Activated CD8-positive, alpha-beta memory T cell treated with anti-CD3 and anti-CD28 coated beads, Interleukin-2, amount 50 U/mL, for 24 hours (primary cell): Measurements from ENCODE around the gene MAML3.

ENCODE experiments used
- DNase-seq: peaks from one replicate; pipeline ENCODE4 v3.0.0-alpha.2; 2020; ENCODE audit errors: extremely low read depth

Gene MAML3

GRCh38 chr4:140156529-140157171 is 2.7 kb upstream of the MAML3 start:
- no peak for DNase-seq

DNA sequence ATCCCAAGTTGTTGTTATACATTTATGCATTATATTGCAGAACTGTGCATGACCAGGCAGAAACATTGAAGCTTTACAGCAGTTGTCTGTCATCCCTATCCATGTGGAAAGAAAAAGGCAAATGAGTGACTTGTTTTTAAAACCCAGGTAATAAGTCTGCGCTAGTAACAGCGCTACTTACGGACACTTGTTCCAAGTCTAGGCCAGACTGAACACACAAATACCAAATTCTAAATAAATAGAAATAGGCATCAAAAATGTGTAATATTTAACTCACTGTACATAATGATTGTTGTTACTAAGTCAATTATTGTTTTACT is 548 bp upstream of the MAML3 start:
- no peak for DNase-seq

- DNase-seq = no peak
Measured at GRCh38 chr4:140153419-140153717, 616 bp downstream of the MAML3 start.

DNA sequence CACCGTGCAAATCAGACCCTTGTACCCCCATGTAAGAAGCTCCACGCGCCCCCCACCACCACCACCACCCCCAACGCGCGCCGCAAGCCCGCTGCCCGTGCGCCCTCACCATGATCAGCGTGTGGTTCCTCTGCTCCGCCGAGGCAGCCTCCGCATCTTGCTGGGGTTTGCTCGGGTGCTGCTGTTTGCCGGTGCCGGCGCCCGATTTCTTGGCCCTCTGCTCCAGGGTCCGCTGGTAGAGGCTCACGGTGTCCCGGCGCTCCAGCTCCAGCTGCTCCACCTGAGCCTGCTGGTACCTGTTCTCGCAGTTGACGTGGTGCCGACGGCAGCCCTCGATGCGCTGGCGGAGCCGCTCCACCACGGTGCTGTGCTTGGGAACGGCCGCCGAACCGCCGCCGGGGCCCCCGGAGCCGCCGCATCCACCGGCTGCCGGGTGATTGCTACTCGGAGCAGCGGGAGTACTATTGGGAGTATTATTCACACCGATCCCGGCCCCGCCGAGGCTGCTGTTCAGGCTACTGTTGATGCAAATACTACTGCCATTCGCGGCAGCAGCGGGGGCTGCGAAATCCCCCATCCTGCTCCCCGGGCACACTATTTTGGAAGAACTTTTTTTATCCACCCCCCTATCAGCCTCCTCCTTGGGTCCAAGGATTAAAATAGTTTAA is 1.1 kb downstream of the MAML3 start:
- DNase-seq = no peak

DNA sequence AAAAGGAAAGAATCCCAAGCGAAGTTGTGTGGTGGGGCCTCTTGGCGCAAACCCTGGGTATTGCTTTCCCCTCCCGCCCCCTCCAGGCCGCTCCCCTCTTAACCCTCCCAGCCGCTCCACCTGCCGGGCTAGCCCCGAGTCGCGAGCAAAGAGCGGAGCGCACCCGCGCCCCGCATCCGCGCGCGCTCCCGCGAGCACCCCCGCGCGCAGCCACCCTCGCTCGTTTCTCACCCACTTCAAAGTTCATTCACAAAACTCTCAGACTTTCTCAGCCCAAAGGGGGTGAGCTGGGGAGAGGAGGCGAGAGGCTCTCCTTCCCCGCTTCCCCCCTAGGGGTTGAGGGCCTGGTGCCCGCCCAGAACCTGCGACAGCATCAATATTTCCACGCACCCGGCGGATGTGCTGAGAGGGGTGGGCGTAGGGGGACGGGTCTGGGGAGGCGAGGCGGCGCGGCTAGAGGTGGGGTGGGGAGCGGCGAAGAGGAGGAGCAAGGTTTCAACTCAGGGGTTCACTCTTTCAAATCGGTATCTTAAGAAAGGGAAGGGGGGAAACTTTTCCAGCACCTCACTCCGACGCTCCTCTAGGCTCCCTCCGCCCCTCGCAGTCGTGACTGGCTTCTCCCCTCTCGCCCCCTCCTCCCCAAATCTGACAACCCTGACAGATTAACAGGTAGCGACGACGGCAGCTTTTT is 1.8 kb downstream of the MAML3 start:
- DNase-seq = no peak

GRCh38 chr4:140151699-140152012 is 2.3 kb downstream of the MAML3 start:
- no peak for DNase-seq

- no peak for DNase-seq
Measured at GRCh38 chr4:140150886-140151698, 2.9 kb downstream of the MAML3 start.

GRCh38 chr4:140150636-140150885 is 3.4 kb downstream of the MAML3 start:
- DNase-seq = no peak

DNA sequence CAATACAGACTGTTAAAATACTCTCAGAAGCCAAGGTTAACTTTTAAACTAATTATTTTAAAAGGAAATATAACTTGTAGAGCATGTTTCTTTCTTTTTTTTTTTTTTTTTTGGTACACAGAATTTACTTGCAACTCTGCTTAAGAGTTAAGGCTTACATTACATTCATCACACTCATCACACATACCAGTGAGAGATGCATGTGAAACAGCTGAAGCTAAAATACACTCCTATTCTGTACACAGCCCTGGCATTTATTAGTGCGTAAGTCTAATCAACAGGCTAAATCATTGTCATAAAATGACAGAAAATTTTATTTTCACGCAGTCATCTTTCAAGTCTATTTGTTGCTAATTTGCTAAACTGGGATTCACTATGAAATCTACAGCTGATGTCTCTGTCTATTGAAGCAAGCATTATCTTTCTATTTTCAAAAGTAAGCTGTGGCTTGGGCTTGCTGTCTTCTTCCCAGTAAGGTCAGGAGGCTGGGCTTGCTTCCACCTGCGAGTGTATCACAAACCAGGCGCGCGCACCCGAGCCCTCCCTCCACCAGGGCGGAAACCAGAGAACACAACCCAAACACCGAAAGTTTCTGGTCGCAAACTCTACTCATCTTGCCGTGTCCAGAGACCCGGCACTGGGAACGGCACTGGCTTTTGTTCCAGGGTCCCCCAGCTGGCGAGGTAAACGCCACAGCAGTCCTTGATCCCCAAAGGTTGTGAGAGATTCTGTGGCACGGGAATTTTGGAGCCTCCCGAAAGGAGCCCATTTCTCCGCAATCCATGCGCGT is 3.9 kb downstream of the MAML3 start:
- DNase-seq = no peak

- DNase-seq = no peak
Measured at GRCh38 chr4:140144050-140144449, 9.9 kb downstream of the MAML3 start.

- no peak for DNase-seq
Measured at GRCh38 chr4:140141210-140141835, 12.7 kb downstream of the MAML3 start.

DNA sequence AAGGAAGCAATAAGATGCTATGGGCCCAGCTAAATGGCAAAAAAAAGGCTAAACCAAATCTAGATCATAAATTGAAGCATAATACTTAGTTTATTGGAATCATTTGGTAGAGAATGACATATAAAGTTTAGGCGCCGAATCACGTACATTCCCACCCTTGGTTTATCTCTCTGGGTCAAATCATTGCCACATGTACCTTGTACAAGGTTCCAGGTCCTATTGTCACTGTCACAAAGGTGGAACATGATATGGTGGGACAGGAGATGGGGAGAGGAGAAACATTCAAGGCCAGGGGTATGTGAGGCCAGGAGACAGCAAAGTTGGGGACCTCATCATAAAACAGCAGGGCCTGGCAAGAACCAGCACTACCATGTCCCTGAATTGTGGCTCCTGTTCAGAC is 13.4 kb downstream of the MAML3 start:
- no peak for DNase-seq

DNA sequence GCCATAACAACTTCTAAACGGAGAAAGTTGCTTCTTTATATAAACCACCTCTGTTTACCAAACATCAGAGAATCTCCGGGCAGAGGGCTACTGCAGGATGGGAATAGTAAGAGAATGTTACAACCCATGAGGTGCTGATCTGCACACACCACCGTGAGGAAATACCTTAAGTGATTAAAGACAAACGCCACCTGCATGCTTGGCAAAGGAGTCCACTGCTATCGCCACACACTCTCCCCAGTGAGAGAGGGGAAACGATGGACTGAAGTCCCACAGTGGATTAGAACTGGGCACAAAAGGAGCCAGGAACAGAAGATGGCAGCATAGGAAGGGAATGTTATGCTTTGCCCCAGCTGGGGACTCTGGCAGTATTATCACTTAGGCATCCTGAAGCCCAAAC is 15.6 kb downstream of the MAML3 start:
- no peak for DNase-seq

DNA sequence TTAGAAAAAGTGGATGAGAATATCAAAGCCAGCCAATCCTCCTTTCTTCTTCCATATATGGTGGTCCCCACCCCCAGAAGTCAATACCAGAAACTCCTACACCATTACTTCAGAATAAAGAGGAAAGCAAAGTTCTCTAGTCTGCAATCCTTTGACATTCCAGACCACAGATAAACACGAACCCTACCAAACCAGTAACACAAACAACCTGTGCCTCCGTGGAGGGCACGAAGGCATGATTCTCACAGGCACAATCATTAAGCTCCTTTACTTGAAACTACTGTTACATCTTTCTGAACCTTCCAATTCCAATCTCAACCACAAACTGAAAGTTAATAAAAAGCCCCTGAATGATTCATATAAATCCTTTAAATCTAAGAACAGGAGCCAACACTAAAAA is 16.3 kb downstream of the MAML3 start:
- DNase-seq = no peak

GRCh38 chr4:140136509-140136908 is 17.5 kb downstream of the MAML3 start:
- DNase-seq = no peak

GRCh38 chr4:140135529-140136088 is 18.4 kb downstream of the MAML3 start:
- no peak for DNase-seq

- DNase-seq = no peak
Measured at GRCh38 chr4:140134746-140135425, 19.1 kb downstream of the MAML3 start.

DNA sequence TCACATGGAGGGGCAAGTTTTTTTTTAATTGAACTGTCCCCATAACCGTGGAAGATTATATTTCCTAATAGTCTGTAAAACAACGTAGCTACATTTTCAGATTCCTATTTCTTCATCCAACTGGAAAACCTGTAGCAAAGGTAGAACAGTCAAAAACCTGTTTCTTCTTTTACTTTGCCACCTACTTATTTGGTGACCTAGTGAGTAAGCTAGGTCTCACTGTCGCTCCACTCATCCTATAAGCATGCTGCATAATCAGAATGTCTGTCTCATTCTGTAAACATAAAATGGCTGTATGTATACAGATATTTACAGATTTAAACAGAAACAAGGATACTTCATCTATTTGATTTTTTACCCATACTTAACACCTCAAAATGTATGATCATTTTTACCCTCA is 20.4 kb downstream of the MAML3 start:
- no peak for DNase-seq

DNA sequence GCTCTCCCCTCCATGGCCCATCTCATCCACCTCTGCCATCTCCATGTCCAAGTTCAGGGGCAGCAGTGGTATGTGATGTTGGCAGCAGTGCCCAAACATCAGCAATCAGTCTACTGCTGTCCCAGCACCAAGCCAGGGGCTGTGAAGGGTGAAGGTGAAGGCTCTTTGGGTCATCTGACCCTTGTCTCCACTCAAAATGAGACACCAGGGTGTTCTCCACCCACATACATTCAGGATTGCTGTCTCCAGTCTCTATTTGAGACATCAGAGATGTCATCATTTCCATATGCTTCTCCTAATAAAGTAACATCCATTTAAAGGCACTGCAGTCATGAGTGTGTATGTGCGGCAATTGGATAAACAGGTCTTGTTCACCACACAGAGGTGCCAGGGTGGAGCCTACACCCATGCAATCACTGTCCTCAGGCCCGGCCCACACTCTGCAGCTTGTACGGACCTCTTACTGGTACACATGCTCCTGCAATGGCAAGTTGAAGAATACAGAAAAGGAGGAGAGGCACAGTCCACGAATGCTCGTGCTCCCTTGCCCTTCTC is 22.2 kb downstream of the MAML3 start:
- no peak for DNase-seq

DNA sequence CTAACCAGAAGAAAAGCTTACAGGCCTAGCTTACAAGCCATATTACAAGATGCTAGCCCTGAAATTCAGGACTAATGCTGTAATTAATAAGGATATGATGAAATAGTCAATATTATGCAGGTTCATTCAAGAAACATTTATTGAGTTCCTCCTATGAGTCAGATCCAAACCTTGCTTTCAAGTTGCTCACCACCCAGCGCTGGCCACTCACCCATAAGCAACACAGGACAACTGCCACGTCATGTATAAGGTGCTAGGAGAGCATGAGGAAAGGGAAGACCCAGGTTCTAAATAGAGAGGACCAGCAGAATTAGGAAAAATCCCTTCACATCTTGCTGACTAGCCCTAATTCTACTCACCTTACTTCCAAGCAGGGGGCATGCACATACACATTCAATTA is 23.3 kb downstream of the MAML3 start:
- DNase-seq = no peak

DNA sequence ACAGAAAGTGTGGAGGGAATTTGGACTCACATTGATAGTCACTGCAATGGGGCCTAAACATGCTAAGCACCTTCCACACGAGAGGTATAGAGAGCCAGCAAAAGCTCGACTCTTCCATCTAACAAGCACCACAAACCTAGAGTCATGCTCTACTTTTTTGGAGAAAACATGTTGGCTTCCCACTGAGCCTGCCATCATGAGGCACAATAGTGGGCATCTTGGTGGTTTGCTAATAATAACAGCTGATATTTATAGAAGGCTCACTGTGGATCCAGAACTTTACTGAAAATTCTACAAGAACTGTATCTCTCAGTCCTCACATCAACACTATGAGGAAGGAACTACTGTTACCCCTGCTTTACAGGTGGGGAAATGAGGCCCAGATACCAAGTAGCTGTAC is 26.6 kb downstream of the MAML3 start:
- no peak for DNase-seq
